BLaER1 treated with 17β-estradiol and CSF1 and Interleukin-3, amounts not matched to agents 10 nM and 100 nM (cell line): Measurements from ENCODE around the gene ACTN3.

Experiments used
- H3K27ac ChIP-seq, 11 experiments: shearing (Covaris generic); formaldehyde crosslinking; 2 replicates each; pipeline ENCODE4 v1.8.1; 2022
- H3K27me3 ChIP-seq, 11 experiments: shearing (Covaris generic); formaldehyde crosslinking; 2 replicates each; pipeline ENCODE4 v1.8.1; 2022
- H3K36me3 ChIP-seq, 11 experiments: shearing (Covaris generic); formaldehyde crosslinking; 2 replicates each; pipeline ENCODE4 v1.8.1; 2022
- H3K4me1 ChIP-seq, 10 experiments: shearing (Covaris generic); formaldehyde crosslinking; 2 replicates each; pipeline ENCODE4 v1.8.1; 2022
- H3K4me2 ChIP-seq, 11 experiments: shearing (Covaris generic); formaldehyde crosslinking; 2 replicates each; pipeline ENCODE4 v1.8.1; 2022
- H3K4me3 ChIP-seq, 10 experiments: shearing (Covaris generic); formaldehyde crosslinking; 2 replicates each; pipeline ENCODE4 v1.8.1; 2022
- H3K9ac ChIP-seq, 11 experiments: shearing (Covaris generic); formaldehyde crosslinking; 2 replicates each; pipeline ENCODE4 v1.8.1; 2022
- H3K9me3 ChIP-seq, 11 experiments: shearing (Covaris generic); formaldehyde crosslinking; replicated peaks in 1 of 11; 2 replicates each; pipeline ENCODE4 v1.8.1; 2022
- H4K20me1 ChIP-seq, 11 experiments: shearing (Covaris generic); formaldehyde crosslinking; 2 replicates each; pipeline ENCODE4 v1.8.1; 2022
- Cebpa-rat ChIP-seq, 11 experiments: shearing (Covaris generic); IDR thresholded peaks; 2 replicates each; pipeline ENCODE4 v1.8.1; 2022

The ACTN3 gene

DNA sequence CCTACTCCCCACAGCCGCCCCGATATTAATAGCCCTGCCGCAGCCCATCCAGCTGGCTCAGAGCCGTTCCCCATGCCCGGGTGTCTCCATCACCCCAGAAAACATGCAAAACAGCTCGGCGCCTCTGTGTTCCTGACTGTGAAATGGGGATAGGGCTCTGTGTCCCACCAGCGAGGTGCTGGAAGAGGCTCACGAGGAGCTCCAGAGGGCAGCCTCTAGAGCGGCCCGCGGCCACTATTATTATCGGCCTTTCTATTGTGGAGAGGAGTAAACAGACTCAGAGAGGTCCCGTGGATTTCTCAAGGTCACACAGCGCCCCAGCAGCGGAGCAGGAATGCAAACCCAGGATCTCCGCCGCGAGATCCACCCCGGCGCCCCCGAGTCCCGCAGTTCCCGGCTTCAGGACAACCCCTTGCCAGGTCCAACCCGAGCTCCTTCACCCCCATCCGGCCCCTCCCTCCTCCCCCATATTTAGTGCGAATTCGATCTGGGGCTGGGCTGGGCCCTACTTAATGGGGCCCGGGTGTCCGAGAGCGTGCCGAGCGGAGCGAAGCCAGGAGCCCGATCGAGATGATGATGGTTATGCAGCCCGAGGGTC lies at the start of gene ACTN3:
Gene ACTN3, plus strand, starts transcription at position 536 of the 598 bp plus-strand sequence. Its CDS starts 35 bp downstream, at position 571.
- Histone ChIP-seq H3K27ac (peak within 1 kb of the TSS; percentile 76 to 96 (median 92); a peak in 21 of 22 replicates), H3K27me3 (no peaks in the 10 kb centered on the region), H3K4me3 (peak within 1 kb of the TSS; percentile 84 to 98 (median 94)), H3K36me3 (peaks cover 6 to 19% (median 16%) of the 10 kb centered on the region in 11 experiments; a peak in 19 of 22 replicates), H3K4me1 (peaks cover 34 to 57% (median 47%) of the 10 kb centered on the region in 10 experiments), H4K20me1 (peaks cover 0 to 23% (median 0%) of the 10 kb centered on the region in 11 experiments; a peak in 3 of 22 replicates), H3K9me3 (no peaks in the 10 kb centered on the region), H3K4me2 (peak within 1 kb of the TSS; percentile 82 to 99 (median 96)), H3K9ac (peak within 1 kb of the TSS; percentile 91 to 98 (median 94))
- TF ChIP-seq Cebpa-rat (IDR thresholded peaks at IDR 0.05): no peak

DNA sequence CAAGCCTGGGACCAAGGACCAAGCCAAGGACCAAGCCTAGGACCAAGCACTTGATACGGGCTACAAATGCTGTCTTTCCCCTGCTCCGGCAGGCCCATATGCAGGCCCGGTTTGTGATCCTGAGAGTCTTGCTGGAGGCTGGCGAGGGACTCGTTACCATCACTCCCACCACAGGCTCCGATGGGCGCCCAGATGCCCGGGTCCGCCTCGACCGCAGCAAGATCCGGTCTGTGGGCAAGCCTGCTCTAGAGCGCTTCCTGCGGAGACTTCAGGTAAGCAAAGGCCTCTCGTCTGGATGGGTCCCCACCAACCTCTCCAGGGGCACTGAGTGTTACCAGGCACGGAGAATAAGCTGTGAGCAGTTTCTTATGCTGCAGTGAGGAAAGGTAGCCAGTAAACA lies 49.5 kb upstream of the ACTN3 start:
- no peak overlapping the region for H3K4me3 ChIP-seq
- no peak overlapping the region for H3K9ac ChIP-seq
- H4K20me1 ChIP-seq: peaks cover 0 to 21% (median 0%) of the 10 kb centered on the region in 11 experiments; a peak in 4 of 22 replicates
- no peak overlapping the region for H3K27ac ChIP-seq
- H3K27me3 ChIP-seq: no peaks in the 10 kb centered on the region
- H3K4me2 ChIP-seq: no peak overlapping the region
- H3K4me1 ChIP-seq: no peaks in the 10 kb centered on the region
- no peaks in the 10 kb centered on the region for H3K9me3 ChIP-seq
- peaks cover 84 to 100% (median 95%) of the 10 kb centered on the region in 11 experiments for H3K36me3 ChIP-seq
- TF ChIP-seq Cebpa-rat (IDR thresholded peaks at IDR 0.05): no peak

DNA sequence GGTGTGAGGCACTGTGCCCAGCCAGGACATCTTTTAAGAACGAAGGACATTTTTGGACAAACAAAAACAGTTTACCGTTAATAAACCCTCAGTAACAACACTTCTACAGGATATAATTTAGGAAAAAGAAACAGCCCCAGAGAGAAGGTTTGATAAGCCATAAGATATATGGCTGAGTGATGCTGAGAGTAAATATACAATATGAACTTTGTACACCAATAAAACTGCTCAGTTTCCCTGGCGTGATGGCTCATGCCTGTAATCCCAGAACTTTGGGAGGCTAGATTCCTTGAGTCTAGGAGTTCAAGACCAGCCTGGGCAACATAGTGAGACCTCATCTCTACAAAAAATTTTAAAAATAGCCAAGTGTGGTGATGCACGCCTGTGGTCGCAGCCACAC lies 48.2 kb upstream of the ACTN3 start:
- no peak for TF ChIP-seq Cebpa-rat (IDR thresholded peaks at IDR 0.05)
- Histone ChIP-seq H3K9me3 (no peaks in the 10 kb centered on the region), H3K4me3 (no peak overlapping the region), H3K9ac (no peak overlapping the region), H3K27ac (no peak overlapping the region), H3K27me3 (no peaks in the 10 kb centered on the region), H3K36me3 (peaks cover 76 to 100% (median 94%) of the 10 kb centered on the region in 11 experiments), H3K4me2 (no peak overlapping the region), H4K20me1 (peaks cover 0 to 21% (median 0%) of the 10 kb centered on the region in 11 experiments; a peak in 4 of 22 replicates), H3K4me1 (no peaks in the 10 kb centered on the region)

DNA sequence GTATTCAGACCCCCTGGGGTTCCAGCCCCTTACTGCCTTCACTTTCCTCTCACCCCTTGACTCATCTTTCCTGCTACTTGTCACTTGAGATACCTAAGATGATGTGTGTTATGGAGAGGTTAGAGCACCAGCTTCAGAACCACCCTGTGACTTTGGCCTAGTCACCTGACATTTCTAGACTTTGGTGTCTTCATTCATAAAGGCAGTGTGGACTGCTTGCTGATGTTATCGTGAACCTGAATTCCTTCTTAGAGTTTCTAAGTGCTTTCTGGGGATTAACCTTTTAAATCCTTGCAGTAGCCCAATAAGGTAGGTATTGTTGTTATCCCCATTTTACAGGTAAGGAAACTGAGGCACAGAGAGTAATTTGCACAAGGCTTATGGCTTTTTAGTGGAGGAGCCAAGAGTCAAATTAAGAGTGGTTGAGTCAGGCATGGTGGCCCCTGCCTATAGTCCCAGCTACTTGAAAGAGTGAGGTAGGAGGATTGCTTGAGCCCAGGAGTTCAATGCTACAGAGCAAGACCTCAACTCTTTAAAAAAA lies 41.4 kb upstream of the ACTN3 start:
- no peaks in the 10 kb centered on the region for H3K9me3 ChIP-seq
- H3K4me3 ChIP-seq: no peak overlapping the region
- H4K20me1 ChIP-seq: no peaks in the 10 kb centered on the region; a peak in 1 of 22 replicates
- H3K9ac ChIP-seq: no peak overlapping the region
- TF ChIP-seq Cebpa-rat (IDR thresholded peaks at IDR 0.05): no peak
- H3K36me3 ChIP-seq: peaks cover 40 to 89% (median 59%) of the 10 kb centered on the region in 11 experiments
- no peak overlapping the region for H3K27ac ChIP-seq
- no peak overlapping the region for H3K4me2 ChIP-seq
- H3K4me1 ChIP-seq: peaks cover 0 to 15% (median 5%) of the 10 kb centered on the region in 10 experiments; a peak in 12 of 20 replicates
- no peaks in the 10 kb centered on the region for H3K27me3 ChIP-seq

DNA sequence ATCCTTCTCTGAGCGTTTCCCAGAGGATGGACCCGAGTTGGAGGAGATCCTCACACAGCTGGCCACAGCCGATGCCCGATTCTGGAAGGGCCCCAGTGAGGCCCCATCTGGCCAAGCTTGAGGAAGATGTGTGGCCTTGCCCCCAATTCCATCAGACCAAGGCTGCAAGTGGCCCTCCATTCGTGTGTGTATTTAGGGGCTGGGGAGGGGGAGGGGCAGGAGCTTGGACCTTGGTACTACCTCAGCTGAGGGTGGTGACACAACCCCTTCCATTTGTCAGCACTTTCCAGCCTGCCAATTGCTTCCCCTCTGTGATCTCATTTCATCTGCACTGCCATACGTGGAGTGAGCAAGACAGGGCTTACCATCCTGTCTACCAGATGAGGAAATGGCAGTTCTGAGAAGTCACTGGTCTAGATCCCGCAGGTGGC lies 37.6 kb upstream of the ACTN3 start:
- Histone ChIP-seq H3K9ac (no peak overlapping the region), H3K9me3 (no peaks in the 10 kb centered on the region), H3K4me2 (peak overlapping the region in 3 of 11 experiments; percentile 71 to 95 (median 93); a peak in 5 of 22 replicates), H4K20me1 (peaks cover 0 to 5% (median 0%) of the 10 kb centered on the region in 11 experiments; a peak in 1 of 22 replicates), H3K4me1 (peaks cover 10 to 25% (median 16%) of the 10 kb centered on the region in 10 experiments), H3K27me3 (no peaks in the 10 kb centered on the region), H3K4me3 (no peak overlapping the region), H3K27ac (no peak overlapping the region), H3K36me3 (peaks cover 20 to 76% (median 39%) of the 10 kb centered on the region in 11 experiments)
- no peak for TF ChIP-seq Cebpa-rat (IDR thresholded peaks at IDR 0.05)

DNA sequence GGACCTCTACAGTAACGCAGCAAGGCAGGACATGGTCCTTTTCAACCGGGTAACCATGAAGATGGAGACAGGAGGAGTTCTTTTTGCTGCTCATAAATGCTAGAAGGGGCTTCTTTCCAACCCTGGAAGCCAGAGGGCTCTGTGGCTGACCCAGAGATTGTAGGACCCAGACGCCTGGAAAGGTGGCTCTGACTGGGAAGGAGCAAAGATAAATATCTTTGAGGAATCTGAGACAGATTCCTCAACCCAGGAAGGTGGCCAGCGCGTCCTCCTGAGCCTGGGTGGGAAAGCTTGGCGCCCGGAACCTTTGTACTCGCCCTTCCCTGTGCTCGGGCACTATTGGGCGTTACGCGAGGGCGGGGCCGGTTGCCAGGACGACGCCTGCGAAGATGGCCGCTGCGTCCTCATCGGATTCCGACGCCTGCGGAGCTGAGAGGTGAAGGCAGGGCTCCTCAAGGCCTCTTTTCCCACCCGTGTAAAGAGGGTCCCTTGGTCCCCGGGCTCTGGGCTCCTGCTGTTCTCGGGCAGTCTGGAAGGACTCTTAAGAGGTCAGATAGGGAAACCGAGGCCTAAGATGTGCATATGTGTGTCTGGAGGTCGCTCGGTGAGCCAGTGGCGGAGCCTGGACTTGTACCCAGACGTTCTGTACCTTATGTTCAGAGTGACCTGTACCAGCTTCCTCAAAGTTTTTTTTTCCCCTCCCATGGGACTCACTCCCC lies 36.3 kb upstream of the ACTN3 start, which contains the start of gene BBS1:
Gene BBS1, plus strand, starts transcription at position 365 of the 719 bp plus-strand sequence. Its CDS starts 25 bp downstream, at position 390.
- no peaks in the 10 kb centered on the region for H3K27me3 ChIP-seq
- H3K4me3 ChIP-seq: peak within 1 kb of the TSS; percentile 62 to 81 (median 78)
- peak within 1 kb of the TSS in 10 of 11 experiments; percentile 56 to 78 (median 63); a peak in 20 of 22 replicates for H3K27ac ChIP-seq
- no peaks in the 10 kb centered on the region for H3K9me3 ChIP-seq
- H3K4me1 ChIP-seq: peaks cover 10 to 25% (median 16%) of the 10 kb centered on the region in 10 experiments
- H3K4me2 ChIP-seq: peak within 1 kb of the TSS; percentile 84 to 97 (median 94)
- peaks cover 22 to 76% (median 39%) of the 10 kb centered on the region in 11 experiments for H3K36me3 ChIP-seq
- no peak for TF ChIP-seq Cebpa-rat (IDR thresholded peaks at IDR 0.05)
- H4K20me1 ChIP-seq: peaks cover 0 to 5% (median 0%) of the 10 kb centered on the region in 11 experiments; a peak in 1 of 22 replicates
- H3K9ac ChIP-seq: peak within 1 kb of the TSS; percentile 48 to 83 (median 76)

DNA sequence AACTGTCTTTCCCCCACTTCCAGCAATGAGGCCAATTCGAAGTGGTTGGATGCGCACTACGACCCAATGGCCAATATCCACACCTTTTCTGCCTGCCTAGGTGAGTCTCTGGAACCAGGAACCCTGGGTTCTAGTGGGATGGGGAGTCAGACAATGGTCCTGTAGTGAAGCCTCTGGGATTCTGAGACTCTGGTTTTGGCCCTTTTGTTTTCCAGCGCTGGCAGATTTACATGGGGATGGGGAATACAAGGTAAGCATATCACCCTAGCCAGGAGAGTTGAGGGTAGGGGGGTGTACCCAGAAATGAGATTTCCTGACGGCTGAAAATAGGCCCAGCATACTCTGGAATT lies 35.7 kb upstream of the ACTN3 start:
- H3K9me3 ChIP-seq: no peaks in the 10 kb centered on the region
- peak overlapping the region; percentile 62 to 81 (median 78) for H3K4me3 ChIP-seq
- peak overlapping the region in 10 of 11 experiments; percentile 56 to 78 (median 63); a peak in 17 of 22 replicates for H3K27ac ChIP-seq
- H3K4me2 ChIP-seq: peak overlapping the region; percentile 84 to 97 (median 94)
- TF ChIP-seq Cebpa-rat (IDR thresholded peaks at IDR 0.05): no peak
- peak overlapping the region; percentile 48 to 83 (median 76) for H3K9ac ChIP-seq
- peaks cover 0 to 5% (median 0%) of the 10 kb centered on the region in 11 experiments; a peak in 1 of 22 replicates for H4K20me1 ChIP-seq
- peaks cover 10 to 25% (median 16%) of the 10 kb centered on the region in 10 experiments for H3K4me1 ChIP-seq
- H3K27me3 ChIP-seq: no peaks in the 10 kb centered on the region
- H3K36me3 ChIP-seq: peaks cover 18 to 74% (median 39%) of the 10 kb centered on the region in 11 experiments

DNA sequence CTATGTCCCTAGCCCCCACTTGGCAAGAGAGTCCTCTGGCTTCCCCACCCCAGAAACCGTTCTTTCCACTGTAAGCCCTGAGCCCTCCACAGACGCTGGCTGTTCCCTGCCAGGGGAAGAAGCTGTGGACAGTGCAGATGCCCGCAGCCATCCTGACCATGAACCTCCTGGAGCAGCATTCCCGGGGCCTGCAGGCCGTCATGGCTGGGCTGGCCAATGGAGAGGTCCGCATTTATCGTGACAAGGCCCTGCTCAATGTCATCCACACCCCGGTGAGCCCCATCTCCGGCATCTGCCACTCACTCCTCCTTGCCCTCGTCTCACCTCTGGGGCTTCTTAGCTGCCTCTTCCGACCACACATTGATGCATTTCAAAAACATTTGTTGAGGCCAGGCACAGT lies 23.1 kb upstream of the ACTN3 start:
- Histone ChIP-seq H3K27ac (no peak overlapping the region), H3K9me3 (no peaks in the 10 kb centered on the region), H3K36me3 (peaks cover 46 to 88% (median 68%) of the 10 kb centered on the region in 11 experiments), H3K27me3 (no peaks in the 10 kb centered on the region), H3K4me3 (no peak overlapping the region), H3K4me1 (no peaks in the 10 kb centered on the region), H3K4me2 (no peak overlapping the region), H3K9ac (no peak overlapping the region), H4K20me1 (no peaks in the 10 kb centered on the region; a peak in 1 of 22 replicates)
- TF ChIP-seq Cebpa-rat (IDR thresholded peaks at IDR 0.05): no peak
